Ovary (tissue), 3 donors: ENCODE results near the gene RNU6-9.

ENCODE experiments used
- EP300 ChIP-seq: sonication (generic); formaldehyde crosslinking; IDR thresholded peaks from one replicate; pipeline ENCODE4 v1.6.1; 2017; ENCODE audit warnings: antibody characterized with exemption
- TF ChIP-seq, protein P1 (sequence below), 3 donors: fragments of 450-650 bp in 2 of 3; fragments of 200-600 bp in 1 of 3; IDR thresholded peaks; one replicate each; pipeline versions ENCODE4 v1.5.1 to v1.8.0; 2016 to 2022; ENCODE audit warnings: antibody characterized with exemption in 3 of 3, mild to moderate bottlenecking in 1 of 3
- donor health status: DM: no; HTN: no; CAD: no.

DNA sequence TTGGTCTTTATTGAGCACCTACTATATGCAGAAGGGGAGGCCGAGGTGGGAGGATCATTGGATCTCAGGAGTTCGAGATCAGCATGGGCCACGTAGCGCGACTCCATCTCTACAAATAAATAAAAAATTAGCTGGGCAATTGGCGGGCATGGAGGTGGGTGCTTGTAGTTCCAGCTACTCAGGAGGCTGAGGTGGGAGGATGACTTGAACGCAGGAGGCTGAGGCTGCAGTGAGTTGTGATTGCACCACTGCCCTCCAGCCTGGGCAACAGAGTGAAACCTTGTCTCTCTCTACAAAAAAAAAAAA is 30.0 kb upstream of the RNU6-9 start:
- TF ChIP-seq, protein P1, sequence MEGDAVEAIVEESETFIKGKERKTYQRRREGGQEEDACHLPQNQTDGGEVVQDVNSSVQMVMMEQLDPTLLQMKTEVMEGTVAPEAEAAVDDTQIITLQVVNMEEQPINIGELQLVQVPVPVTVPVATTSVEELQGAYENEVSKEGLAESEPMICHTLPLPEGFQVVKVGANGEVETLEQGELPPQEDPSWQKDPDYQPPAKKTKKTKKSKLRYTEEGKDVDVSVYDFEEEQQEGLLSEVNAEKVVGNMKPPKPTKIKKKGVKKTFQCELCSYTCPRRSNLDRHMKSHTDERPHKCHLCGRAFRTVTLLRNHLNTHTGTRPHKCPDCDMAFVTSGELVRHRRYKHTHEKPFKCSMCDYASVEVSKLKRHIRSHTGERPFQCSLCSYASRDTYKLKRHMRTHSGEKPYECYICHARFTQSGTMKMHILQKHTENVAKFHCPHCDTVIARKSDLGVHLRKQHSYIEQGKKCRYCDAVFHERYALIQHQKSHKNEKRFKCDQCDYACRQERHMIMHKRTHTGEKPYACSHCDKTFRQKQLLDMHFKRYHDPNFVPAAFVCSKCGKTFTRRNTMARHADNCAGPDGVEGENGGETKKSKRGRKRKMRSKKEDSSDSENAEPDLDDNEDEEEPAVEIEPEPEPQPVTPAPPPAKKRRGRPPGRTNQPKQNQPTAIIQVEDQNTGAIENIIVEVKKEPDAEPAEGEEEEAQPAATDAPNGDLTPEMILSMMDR (IDR thresholded peaks at IDR 0.05), result no peak
- TF ChIP-seq EP300, result no peak
